HS-5 (cell line): ENCODE results near the gene CAMK2B.

Experiments used
- DNase-seq: peaks from one replicate; pipeline ENCODE4 v3.0.0-alpha.2; 2012; ENCODE audit warnings: low read depth

Gene CAMK2B

GRCh38 chr7:44325201-44325671, at the start of gene CAMK2B:
TSS of gene CAMK2B (minus strand) at chr7:44325594. CDS start at chr7:44325421, 173 bp downstream.
- no peak for DNase-seq

- DNase-seq, result no peak
These were observed 48.8 kb upstream of the CAMK2B start for GRCh38 chr7:44374007-44374763.

- DNase-seq, result no peak
These were observed 48.0 kb upstream of the CAMK2B start for GRCh38 chr7:44373418-44373740.

GRCh38 chr7:44372560-44373417, 47.4 kb upstream of the CAMK2B start:
- DNase-seq, result peak; percentile 68

GRCh38 chr7:44368885-44369284, 43.5 kb upstream of the CAMK2B start:
- no peak for DNase-seq

- no peak for DNase-seq
These were observed 43.1 kb upstream of the CAMK2B start for GRCh38 chr7:44368455-44368854.

GRCh38 chr7:44367475-44368043, 42.2 kb upstream of the CAMK2B start:
- DNase-seq, result no peak

- no peak for DNase-seq
These were observed 41.6 kb upstream of the CAMK2B start for GRCh38 chr7:44366986-44367385.

GRCh38 chr7:44353668-44354067, 28.3 kb upstream of the CAMK2B start:
- no peak for DNase-seq

GRCh38 chr7:44348851-44349781, 23.7 kb upstream of the CAMK2B start:
- no peak for DNase-seq

GRCh38 chr7:44348300-44348699, 22.9 kb upstream of the CAMK2B start:
- peak; percentile 33 for DNase-seq

- DNase-seq, result no peak
These were observed 22.2 kb upstream of the CAMK2B start for GRCh38 chr7:44347546-44348114.

GRCh38 chr7:44346063-44346462, 20.7 kb upstream of the CAMK2B start:
- no peak for DNase-seq

GRCh38 chr7:44341401-44341800, 16.0 kb upstream of the CAMK2B start:
- no peak for DNase-seq

GRCh38 chr7:44338600-44338999, 13.2 kb upstream of the CAMK2B start:
- no peak for DNase-seq

- DNase-seq, result no peak
These were observed 11.1 kb upstream of the CAMK2B start for GRCh38 chr7:44336491-44336890.

GRCh38 chr7:44335184-44335583, 9.8 kb upstream of the CAMK2B start:
- no peak for DNase-seq

GRCh38 chr7:44334734-44335097, 9.3 kb upstream of the CAMK2B start:
- DNase-seq, result no peak

GRCh38 chr7:44333911-44334733, 8.7 kb upstream of the CAMK2B start:
- DNase-seq, result no peak

GRCh38 chr7:44331682-44332081, 6.3 kb upstream of the CAMK2B start:
- no peak for DNase-seq

- no peak for DNase-seq
These were observed 4.9 kb upstream of the CAMK2B start for GRCh38 chr7:44330331-44330730.
